GM12873 (cell line): Measurements from ENCODE around the gene C22orf15.

Source experiments
- TF ChIP-seq, protein P1 (sequence below): IDR thresholded peaks from 2 replicates; pipeline ENCODE4 v1.5.1; 2012; ENCODE audit warnings: low read depth, mild to moderate bottlenecking, moderate library complexity, low read length, control low read depth; ENCODE audit not compliant: insufficient read depth; ENCODE audit errors: missing control alignments

C22orf15 gene

GRCh38 chr22:23769321-23769965 is 6.7 kb downstream of the C22orf15 start:
- TF ChIP-seq, protein P1, sequence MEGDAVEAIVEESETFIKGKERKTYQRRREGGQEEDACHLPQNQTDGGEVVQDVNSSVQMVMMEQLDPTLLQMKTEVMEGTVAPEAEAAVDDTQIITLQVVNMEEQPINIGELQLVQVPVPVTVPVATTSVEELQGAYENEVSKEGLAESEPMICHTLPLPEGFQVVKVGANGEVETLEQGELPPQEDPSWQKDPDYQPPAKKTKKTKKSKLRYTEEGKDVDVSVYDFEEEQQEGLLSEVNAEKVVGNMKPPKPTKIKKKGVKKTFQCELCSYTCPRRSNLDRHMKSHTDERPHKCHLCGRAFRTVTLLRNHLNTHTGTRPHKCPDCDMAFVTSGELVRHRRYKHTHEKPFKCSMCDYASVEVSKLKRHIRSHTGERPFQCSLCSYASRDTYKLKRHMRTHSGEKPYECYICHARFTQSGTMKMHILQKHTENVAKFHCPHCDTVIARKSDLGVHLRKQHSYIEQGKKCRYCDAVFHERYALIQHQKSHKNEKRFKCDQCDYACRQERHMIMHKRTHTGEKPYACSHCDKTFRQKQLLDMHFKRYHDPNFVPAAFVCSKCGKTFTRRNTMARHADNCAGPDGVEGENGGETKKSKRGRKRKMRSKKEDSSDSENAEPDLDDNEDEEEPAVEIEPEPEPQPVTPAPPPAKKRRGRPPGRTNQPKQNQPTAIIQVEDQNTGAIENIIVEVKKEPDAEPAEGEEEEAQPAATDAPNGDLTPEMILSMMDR: no peak

GRCh38 chr22:23772315-23772648 is 9.5 kb downstream of the C22orf15 start:
- TF ChIP-seq, protein P1: no peak

DNA sequence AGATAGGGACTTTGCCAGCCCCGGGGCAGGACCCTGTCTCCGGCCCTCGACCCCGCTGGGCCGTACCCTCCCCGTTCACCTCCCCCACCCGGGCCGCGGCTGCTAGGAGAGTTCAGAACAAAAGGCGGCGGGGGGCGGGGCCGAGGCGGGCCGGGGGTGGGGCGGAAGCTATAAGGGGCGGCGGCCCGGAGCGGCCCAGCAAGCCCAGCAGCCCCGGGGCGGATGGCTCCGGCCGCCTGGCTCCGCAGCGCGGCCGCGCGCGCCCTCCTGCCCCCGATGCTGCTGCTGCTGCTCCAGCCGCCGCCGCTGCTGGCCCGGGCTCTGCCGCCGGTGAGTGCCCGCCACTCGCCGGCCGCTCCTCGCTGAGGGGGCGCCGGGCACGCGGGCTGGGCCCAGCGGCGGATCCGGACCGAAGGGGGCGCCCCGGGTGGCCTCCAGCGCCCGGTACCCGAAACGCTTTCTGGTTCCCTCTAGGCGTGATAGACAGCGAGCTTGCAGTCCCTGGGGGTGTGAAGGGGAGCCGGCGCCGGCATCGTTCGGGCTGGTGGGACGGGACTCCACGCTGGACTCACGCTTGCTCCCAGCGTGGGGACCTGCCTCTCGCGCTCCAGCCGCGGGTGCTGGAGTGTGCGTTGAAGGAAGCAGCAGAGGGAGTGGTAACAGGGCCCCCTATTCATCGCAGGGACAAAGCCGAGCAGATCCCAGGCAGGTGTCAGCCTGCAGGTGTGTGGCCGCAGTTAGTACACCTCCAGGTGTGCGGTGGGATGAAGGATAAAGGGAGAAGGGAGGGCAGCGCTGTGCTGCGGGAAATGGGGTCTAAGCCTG is 10.1 kb downstream of the C22orf15 start, which contains the start of gene MMP11:
TSS of gene MMP11 (plus strand) at position 201 of the 825 bp plus-strand sequence. CDS start at position 223, 22 bp downstream.
- TF ChIP-seq, protein P1: no peak

GRCh38 chr22:23773483-23774113 is 10.8 kb downstream of the C22orf15 start:
- TF ChIP-seq, protein P1: no peak

- TF ChIP-seq, protein P1: no peak
Measured at GRCh38 chr22:23774114-23774921, 11.5 kb downstream of the C22orf15 start.

DNA sequence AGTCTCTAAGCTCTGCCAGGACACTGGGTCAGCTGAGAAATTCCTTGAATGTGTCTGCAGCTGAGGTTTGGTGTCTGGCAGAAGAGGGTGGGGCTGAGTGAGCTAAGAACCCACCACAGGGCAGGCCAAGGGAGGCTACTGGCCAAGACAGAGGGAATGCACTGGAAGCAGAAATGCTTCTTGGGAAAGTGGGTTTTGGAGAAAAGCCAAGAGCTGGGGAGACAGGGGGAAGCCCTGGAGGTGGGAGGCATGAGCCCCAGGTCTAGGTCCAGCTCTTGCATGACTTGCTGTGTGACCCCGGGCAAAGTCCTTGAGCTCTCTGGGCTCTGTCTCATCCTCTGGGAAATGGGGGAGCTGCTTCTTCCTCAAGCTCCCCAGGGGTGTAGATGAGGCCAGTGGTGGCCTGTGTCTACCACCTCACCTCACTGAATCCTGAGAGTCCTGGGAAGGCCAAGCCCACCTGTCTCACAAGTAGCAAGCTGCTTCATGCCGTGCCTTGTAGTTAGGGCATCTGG is 12.2 kb downstream of the C22orf15 start:
- TF ChIP-seq, protein P1: no peak
